ENCODE data around the gene SDK1. TPM values are rescaled to one million over a fixed set of nuclear protein-coding genes. Genes with fewer than 3 reads are reported as not detected.
"Not testable (repeated sequence)": the region's sequence is repeated elsewhere in the genome, so short reads cannot be mapped to it uniquely, and the experiment has no call there.

SDK1 gene
- total RNA-seq, 1 donor from 2014 or later = 0.48 TPM

DNA sequence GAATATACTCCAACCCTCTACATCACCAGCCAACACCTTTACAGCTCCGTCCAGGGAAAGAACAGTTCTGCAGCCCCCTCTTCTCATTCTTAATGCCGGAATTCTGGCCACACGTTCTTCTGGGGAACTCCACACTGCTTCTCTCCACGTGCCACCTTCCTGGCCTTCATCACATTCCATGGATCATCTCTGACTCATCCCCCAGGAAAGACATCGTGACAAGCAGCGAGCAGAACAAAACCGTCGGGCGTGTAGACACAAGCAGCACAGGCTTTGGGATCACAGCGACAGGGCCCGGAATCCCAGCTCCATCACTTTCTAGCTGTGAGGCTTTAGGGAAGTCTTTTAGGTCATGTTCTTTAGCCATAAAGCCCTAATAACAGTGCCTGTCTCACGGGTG, 790.7 kb downstream of the SDK1 start:
- no peaks in the 10 kb centered on the region for H3K9me3 Mint-ChIP-seq
- H3K4me3 Mint-ChIP-seq (ENCODE audit: low read depth) = no peak overlapping the region
- no peaks in the 10 kb centered on the region for H3K36me3 Mint-ChIP-seq (ENCODE audit: low read depth)
- no peaks in the 10 kb centered on the region for H3K4me1 Mint-ChIP-seq (ENCODE audit: low read depth)
- intact Hi-C loops (cut with micrococcal nuclease) = no loop called here
- H3K27me3 Mint-ChIP-seq (ENCODE audit: low read depth) = no peaks in the 10 kb centered on the region
- no peak overlapping the region for H3K27ac Mint-ChIP-seq
- DNase-seq (ENCODE audit: low spot score) = no peak

DNA sequence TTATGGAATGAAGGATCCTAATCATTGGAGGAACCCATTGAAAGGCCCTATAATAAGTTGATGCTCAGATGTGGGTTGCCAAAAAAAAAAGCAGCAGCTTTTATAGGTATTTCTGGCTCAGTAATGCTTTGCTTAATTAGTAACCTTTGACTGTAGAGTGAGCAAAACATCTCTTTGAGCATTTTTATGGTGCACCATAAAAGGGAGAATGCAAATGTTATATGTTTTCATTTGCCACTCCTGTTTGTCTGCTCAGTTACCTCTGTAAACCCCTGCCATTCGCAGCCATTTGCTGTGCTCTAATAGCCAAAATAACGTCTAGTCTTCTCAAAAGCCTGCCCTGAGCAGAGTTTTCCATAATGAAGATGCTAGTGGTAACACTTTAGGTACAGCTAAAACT, 792.0 kb downstream of the SDK1 start:
- intact Hi-C loops (cut with micrococcal nuclease) = no loop called here
- no peaks in the 10 kb centered on the region for H3K27me3 Mint-ChIP-seq (ENCODE audit: low read depth)
- no peaks in the 10 kb centered on the region for H3K4me1 Mint-ChIP-seq (ENCODE audit: low read depth)
- H3K27ac Mint-ChIP-seq = no peak overlapping the region
- DNase-seq (ENCODE audit: low spot score) = no peak
- H3K9me3 Mint-ChIP-seq = no peaks in the 10 kb centered on the region
- no peak overlapping the region for H3K4me3 Mint-ChIP-seq (ENCODE audit: low read depth)
- H3K36me3 Mint-ChIP-seq (ENCODE audit: low read depth) = no peaks in the 10 kb centered on the region

DNA sequence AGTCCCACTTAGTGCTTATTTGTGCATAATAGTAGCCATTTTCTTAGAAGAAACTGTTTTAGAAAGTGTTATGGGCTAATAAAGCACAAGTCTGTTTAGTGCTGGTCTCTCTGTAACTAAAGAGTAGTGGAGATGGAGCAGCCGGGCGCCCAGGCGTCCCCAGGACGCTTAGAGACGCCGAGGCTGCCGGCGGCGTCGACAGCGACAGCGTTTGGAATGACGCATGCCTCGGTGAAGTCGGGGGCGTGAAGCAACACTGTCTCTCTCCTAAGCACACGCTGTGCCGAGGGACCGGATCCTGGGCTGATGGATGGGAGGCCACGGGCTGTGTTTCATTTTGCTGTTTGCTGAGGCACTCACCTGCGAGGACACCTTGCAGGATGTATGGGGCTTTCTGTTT, 792.4 kb downstream of the SDK1 start:
- no peaks in the 10 kb centered on the region for H3K27me3 Mint-ChIP-seq (ENCODE audit: low read depth)
- no peaks in the 10 kb centered on the region for H3K4me1 Mint-ChIP-seq (ENCODE audit: low read depth)
- no peaks in the 10 kb centered on the region for H3K36me3 Mint-ChIP-seq (ENCODE audit: low read depth)
- no peak overlapping the region for H3K27ac Mint-ChIP-seq
- no peaks in the 10 kb centered on the region for H3K9me3 Mint-ChIP-seq
- H3K4me3 Mint-ChIP-seq (ENCODE audit: low read depth) = no peak overlapping the region
- no peak for DNase-seq (ENCODE audit: low spot score)
- intact Hi-C loops (cut with micrococcal nuclease) = no loop called here

DNA sequence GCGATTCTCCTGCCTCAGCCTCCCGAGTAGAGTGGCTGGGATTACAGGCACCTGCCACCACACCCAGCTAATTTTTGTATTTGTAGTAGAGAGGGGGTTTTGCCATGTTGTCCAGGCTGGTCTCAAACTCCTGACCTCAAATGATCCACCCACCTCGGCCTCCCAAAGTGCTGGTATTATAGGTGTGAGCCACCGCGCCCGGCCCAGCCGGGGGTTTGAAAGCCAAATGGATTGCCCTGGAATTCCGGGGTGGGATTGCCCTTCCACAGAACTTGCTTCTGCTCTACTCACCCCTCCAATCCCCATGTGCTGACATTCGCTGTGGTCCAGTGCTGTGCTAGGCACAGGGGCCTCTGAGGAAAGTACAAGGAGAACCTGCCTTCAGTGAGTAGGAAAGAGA, 793.1 kb downstream of the SDK1 start:
- H3K27me3 Mint-ChIP-seq (ENCODE audit: low read depth); H3K9me3 Mint-ChIP-seq; H3K4me3 Mint-ChIP-seq (ENCODE audit: low read depth); H3K36me3 Mint-ChIP-seq (ENCODE audit: low read depth); H3K4me1 Mint-ChIP-seq (ENCODE audit: low read depth); H3K27ac Mint-ChIP-seq; intact Hi-C loops (cut with micrococcal nuclease); DNase-seq (ENCODE audit: low spot score): not testable (repeated sequence)

DNA sequence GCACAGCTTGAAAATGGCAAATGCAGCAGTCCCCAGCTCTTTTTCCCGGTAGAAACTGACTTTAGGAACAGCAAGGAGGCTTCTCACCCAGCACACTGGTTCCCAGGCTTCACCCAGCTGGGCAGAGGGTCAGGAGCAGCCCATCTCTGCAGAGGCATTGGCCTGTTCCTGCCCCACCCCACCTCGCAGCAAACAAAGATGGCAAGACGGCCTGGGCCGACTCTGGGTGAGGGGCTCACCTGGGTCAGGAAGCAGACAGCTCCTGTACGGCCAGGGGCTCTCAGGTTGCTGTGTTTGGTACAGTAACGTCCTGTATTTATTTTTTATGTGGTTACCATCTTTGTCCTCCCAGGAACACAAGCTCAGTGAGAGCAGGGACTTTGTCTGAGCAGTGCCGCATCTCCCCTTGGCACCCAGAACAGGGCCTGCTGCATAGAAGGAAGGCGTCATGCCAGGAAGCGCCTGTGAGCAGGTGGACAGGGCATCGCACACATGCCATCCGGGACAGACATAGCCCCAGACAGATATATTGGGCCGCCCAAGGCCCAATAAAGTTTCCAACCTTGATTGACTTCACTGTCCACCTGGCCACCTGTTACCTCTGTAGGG, 796.1 kb downstream of the SDK1 start:
- no peaks in the 10 kb centered on the region for H3K36me3 Mint-ChIP-seq (ENCODE audit: low read depth)
- H3K27ac Mint-ChIP-seq = no peak overlapping the region
- H3K9me3 Mint-ChIP-seq = no peaks in the 10 kb centered on the region
- intact Hi-C loops (cut with micrococcal nuclease) = no loop called here
- no peaks in the 10 kb centered on the region for H3K4me1 Mint-ChIP-seq (ENCODE audit: low read depth)
- no peak for DNase-seq (ENCODE audit: low spot score)
- H3K27me3 Mint-ChIP-seq (ENCODE audit: low read depth) = no peaks in the 10 kb centered on the region
- H3K4me3 Mint-ChIP-seq (ENCODE audit: low read depth) = no peak overlapping the region

DNA sequence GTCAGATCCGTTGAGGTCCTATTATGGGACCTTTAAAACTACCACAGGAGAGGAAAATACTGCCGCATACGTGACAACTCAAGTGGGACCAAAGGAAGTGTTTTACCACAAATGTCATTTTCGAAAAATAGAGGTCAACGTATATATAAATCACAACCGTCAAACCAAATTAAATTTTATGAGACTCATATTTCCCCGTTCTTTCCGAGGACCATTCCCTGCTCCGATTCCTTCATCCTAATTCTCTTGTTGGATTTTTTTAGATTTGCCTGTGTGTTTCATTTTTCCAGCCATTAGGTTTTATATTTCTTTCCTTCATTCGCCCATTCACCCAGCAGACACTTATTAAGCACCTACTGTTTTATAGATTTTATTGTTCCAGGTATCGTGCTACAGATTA, 797.1 kb downstream of the SDK1 start:
- no peaks in the 10 kb centered on the region for H3K9me3 Mint-ChIP-seq
- no peaks in the 10 kb centered on the region for H3K4me1 Mint-ChIP-seq (ENCODE audit: low read depth)

DNA sequence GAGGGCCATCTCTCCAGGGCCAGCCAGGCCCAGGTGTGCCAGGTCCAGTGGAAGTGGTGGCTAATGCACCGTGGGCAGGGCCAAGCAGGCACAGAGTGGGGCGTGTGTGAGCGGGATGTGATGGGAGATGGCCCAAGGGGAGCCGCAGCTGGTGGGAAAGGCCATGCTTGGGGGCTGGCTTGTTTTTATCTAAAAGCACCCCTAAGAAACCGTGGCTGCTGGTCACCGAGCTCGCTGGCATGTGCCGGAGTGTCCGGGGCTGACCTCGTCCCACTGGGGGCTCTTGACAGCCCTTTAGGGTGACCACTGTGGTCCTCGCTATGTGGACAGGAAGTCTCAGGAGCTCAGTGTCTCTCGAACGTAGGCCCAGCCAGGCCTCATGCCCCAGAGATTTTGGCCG, 798.6 kb downstream of the SDK1 start:
- Mint-ChIP-seq H3K4me1 (ENCODE audit: low read depth) (peaks cover 1% of the 10 kb centered on the region), H3K27me3 (ENCODE audit: low read depth) (no peaks in the 10 kb centered on the region)

More for the DNA sequence above, 797.1 kb downstream of the SDK1 start:
- H3K27me3 Mint-ChIP-seq (ENCODE audit: low read depth) = no peaks in the 10 kb centered on the region
- intact Hi-C loops (cut with micrococcal nuclease) = no loop called here
- no peak overlapping the region for H3K27ac Mint-ChIP-seq
- H3K4me3 Mint-ChIP-seq (ENCODE audit: low read depth) = no peak overlapping the region
- H3K36me3 Mint-ChIP-seq (ENCODE audit: low read depth) = no peaks in the 10 kb centered on the region
- DNase-seq (ENCODE audit: low spot score) = no peak

DNA sequence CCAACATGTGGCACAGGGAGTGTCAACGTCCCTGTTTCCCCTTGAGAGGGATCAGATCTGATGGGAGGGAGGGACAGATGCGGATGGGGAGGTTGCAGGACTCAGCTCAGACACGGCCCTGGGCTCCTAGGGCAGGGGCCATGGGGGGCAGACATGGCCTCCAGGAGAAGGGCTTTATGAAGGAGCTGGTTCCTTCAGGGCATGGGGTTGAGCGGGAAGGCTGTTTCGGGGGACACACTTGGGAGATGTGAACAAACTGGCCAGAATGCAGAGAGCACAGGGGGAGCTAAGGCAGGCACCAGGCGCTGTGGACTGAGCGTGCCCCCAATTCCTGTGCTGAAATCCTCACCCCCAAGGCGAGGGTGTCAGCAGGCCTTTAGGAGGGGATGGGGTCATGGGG, 799.1 kb downstream of the SDK1 start:
- H3K9me3 Mint-ChIP-seq = no peaks in the 10 kb centered on the region
- DNase-seq (ENCODE audit: low spot score) = no peak
- no peaks in the 10 kb centered on the region for H3K27me3 Mint-ChIP-seq (ENCODE audit: low read depth)
- H3K4me1 Mint-ChIP-seq (ENCODE audit: low read depth) = peaks cover 1% of the 10 kb centered on the region
- H3K27ac Mint-ChIP-seq = no peak overlapping the region
- no peak overlapping the region for H3K4me3 Mint-ChIP-seq (ENCODE audit: low read depth)
- H3K36me3 Mint-ChIP-seq (ENCODE audit: low read depth) = no peaks in the 10 kb centered on the region
- intact Hi-C loops (cut with micrococcal nuclease) = no loop called here

More for the DNA sequence above, 798.6 kb downstream of the SDK1 start:
- no peak for DNase-seq (ENCODE audit: low spot score)
- intact Hi-C loops (cut with micrococcal nuclease) = no loop called here
- Mint-ChIP-seq H3K36me3 (ENCODE audit: low read depth) (no peaks in the 10 kb centered on the region), H3K4me3 (ENCODE audit: low read depth) (no peak overlapping the region), H3K9me3 (no peaks in the 10 kb centered on the region), H3K27ac (no peak overlapping the region)

DNA sequence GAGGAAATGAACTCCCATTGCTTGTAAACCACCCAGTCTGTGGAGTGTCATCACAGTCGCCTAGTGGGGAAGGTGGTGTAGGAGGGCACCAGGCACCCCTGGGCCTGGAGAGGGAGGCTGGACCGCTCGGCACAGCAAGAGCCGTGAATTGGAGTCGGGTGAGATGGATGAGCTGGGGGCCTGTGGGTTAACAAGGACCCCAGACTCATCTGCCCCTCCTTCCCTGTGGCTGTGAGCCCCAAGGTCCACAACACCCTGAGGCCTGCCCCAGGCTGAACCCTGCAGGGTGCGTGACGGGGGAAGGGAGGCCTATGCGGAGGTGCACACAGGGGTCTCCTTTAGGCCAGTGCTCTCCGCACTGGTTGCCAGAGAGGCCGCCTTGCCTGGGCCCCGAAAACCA, 799.6 kb downstream of the SDK1 start:
- no peak overlapping the region for H3K4me3 Mint-ChIP-seq (ENCODE audit: low read depth)
- intact Hi-C loops (cut with micrococcal nuclease) = no loop called here
- no peak for DNase-seq (ENCODE audit: low spot score)
- no peak overlapping the region for H3K27ac Mint-ChIP-seq
- no peaks in the 10 kb centered on the region for H3K27me3 Mint-ChIP-seq (ENCODE audit: low read depth)
- peaks cover 1% of the 10 kb centered on the region for H3K4me1 Mint-ChIP-seq (ENCODE audit: low read depth)
- no peaks in the 10 kb centered on the region for H3K9me3 Mint-ChIP-seq
- no peaks in the 10 kb centered on the region for H3K36me3 Mint-ChIP-seq (ENCODE audit: low read depth)

DNA sequence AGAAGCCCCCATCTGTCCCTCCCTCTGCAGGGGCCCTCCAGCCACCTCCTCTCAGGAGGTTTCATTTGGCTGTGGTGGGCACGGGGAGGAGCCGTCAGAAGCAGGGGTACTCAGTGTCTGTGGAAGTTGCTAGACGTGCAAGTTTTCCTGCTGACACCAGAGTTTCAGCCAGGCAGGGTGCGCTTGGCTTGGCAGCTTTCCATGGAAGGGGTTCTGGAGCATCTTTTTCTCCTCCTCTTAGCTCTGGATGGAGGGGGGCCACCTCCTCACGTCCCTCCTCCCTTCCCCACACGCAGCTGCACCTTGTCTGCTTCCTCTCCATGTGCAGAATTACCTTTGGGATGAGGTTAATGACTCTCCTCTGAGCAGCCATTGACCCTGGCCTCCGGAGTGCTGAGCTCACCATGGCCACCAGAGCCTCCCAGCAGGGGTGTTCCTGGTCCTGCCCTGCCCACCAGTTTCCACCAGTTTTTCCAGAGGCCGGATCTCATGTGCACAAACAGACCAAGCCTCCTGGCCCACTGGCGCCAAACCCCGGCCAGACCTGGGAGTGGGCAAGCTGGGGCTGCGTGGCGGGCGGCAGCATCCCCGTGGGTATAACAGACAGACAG, 801.3 kb downstream of the SDK1 start:
- DNase-seq (ENCODE audit: low spot score) = no peak
- Mint-ChIP-seq H3K36me3 (ENCODE audit: low read depth) (no peaks in the 10 kb centered on the region), H3K27me3 (ENCODE audit: low read depth) (no peaks in the 10 kb centered on the region), H3K4me1 (ENCODE audit: low read depth) (peaks cover 1% of the 10 kb centered on the region), H3K9me3 (no peaks in the 10 kb centered on the region), H3K4me3 (ENCODE audit: low read depth) (no peak overlapping the region), H3K27ac (no peak overlapping the region)
- intact Hi-C loops (cut with micrococcal nuclease) = no loop called here

DNA sequence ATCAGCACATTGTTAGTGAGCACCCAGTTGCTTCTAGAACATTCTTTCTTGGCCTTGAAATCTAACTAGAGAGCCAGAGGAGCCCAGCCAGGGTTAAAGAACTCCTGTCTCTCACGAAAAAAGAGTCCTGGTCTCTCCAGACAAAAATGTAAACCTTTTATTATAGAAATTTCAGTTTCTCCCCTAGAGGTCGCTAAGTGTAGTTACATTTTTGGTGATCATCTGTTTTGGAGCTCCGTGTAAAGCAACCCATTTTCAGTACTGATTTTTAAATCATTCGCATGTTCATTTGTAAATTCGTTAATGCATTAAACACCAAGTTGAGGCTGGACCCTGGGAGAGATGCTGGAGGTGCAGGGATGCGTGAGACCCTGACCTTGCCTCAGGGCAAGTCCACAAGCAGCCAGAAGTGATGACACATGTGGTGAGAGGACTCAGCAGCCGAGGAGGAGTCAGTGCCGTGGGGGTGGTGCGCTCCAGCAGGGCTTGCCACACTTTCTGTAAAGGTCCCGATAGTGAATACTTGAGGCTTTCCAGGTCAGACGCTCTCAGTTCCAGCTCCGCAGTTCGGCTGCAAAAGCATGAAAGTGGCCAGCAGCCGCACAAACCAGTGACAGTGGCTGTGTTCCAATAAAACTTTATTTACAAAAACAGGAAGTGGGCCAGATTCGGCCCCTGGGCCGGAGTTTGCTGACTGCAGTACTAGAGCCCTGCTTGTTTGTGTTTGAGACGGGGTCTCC, 802.5 kb downstream of the SDK1 start:
- Mint-ChIP-seq H3K4me3 (ENCODE audit: low read depth) (no peak overlapping the region), H3K4me1 (ENCODE audit: low read depth) (peaks cover 1% of the 10 kb centered on the region), H3K27me3 (ENCODE audit: low read depth) (no peaks in the 10 kb centered on the region), H3K36me3 (ENCODE audit: low read depth) (no peaks in the 10 kb centered on the region), H3K9me3 (no peaks in the 10 kb centered on the region), H3K27ac (no peak overlapping the region)
- intact Hi-C loops (cut with micrococcal nuclease) = no loop called here
- no peak for DNase-seq (ENCODE audit: low spot score)

DNA sequence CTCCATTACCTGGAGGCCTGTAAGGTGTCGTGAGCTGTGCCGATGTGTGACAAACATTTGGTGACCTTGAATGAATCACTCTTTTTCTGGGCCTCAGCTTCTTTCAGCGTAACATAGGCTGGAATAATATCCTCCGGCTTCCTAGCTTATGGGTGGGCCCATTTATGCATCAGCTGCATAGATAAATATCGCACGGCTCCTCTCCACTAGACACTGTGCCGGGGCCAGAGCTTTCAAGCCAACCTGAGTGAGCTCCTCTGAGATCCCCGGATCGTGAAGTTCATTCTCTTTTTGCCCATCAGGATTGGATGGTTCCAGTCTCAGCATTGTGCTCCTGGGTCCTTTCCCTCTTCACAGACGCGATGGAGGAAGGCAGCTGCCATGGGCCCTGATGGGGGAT, 806.8 kb downstream of the SDK1 start:
- no peak for DNase-seq (ENCODE audit: low spot score)
- no peaks in the 10 kb centered on the region for H3K9me3 Mint-ChIP-seq
- H3K36me3 Mint-ChIP-seq (ENCODE audit: low read depth) = no peaks in the 10 kb centered on the region
- intact Hi-C loops (cut with micrococcal nuclease) = no loop called here
- peaks cover 1% of the 10 kb centered on the region for H3K4me1 Mint-ChIP-seq (ENCODE audit: low read depth)
- H3K27me3 Mint-ChIP-seq (ENCODE audit: low read depth) = no peaks in the 10 kb centered on the region
- no peak overlapping the region for H3K4me3 Mint-ChIP-seq (ENCODE audit: low read depth)
- no peak overlapping the region for H3K27ac Mint-ChIP-seq

DNA sequence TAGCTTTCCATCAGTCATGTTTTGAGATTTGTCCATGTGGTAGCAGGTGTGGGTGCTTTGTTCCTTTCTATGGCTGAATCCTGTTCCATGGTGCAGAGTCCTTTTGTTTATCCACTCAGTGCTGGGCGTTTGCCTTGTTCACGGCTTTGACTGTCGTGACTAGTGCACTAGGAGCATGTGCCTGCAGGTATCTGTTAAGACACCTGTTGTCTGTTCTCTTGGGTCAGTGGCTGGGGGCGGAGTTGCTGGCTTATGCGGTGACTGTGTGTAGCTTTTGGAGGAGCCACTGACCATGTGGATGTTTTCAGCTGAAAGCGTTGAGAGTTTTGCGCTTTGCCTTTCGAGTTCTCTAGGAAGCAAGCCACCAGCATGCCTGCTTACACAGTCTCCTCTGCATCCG, 807.9 kb downstream of the SDK1 start:
- H3K4me1 Mint-ChIP-seq (ENCODE audit: low read depth) = no peaks in the 10 kb centered on the region
- H3K4me3 Mint-ChIP-seq (ENCODE audit: low read depth) = no peak overlapping the region
- no peaks in the 10 kb centered on the region for H3K36me3 Mint-ChIP-seq (ENCODE audit: low read depth)
- no peak overlapping the region for H3K27ac Mint-ChIP-seq
- intact Hi-C loops (cut with micrococcal nuclease) = no loop called here
- no peak for DNase-seq (ENCODE audit: low spot score)
- H3K9me3 Mint-ChIP-seq = no peaks in the 10 kb centered on the region
- H3K27me3 Mint-ChIP-seq (ENCODE audit: low read depth) = no peaks in the 10 kb centered on the region
